ENCODE data around the gene CYP27B1. TPM values are rescaled to one million over a fixed set of nuclear protein-coding genes. Genes with fewer than 3 reads are reported as not detected.
"Not testable (repeated sequence)": the region's sequence is repeated elsewhere in the genome, so short reads cannot be mapped to it uniquely, and the experiment has no call there.

CYP27B1 gene
- polyA plus RNA-seq, 1 experiment = 0.91 TPM

DNA sequence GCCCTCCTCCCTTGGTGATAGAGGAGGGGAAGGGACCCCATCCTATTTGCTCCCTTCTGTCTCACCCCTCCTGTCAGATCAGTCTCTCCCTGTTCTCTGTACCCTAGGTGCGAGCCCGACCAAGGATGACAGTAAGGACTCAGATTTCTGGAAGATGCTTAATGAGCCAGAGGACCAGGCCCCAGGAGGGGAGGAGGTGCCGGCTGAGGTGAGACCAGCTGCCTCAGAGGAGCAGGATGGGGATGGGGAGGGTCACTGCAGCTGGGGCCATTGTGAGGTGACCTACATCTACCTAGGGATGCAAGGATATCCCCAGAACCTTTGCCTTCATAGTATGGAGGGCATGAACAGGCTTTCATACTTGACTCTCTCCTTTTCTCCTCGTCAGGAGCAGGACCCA is 50.6 kb downstream of the CYP27B1 start:
- Histone ChIP-seq H3K36me3 (ENCODE audit: control insufficient read depth, insufficient read depth, low read length) (peaks cover 32% of the 10 kb centered on the region), H3K27me3 (ENCODE audit: control insufficient read depth, insufficient read depth, low read length) (no peaks in the 10 kb centered on the region), H3K4me3 (ENCODE audit: low read depth, low read length) (no peak overlapping the region)
- TF ChIP-seq, protein P1, sequence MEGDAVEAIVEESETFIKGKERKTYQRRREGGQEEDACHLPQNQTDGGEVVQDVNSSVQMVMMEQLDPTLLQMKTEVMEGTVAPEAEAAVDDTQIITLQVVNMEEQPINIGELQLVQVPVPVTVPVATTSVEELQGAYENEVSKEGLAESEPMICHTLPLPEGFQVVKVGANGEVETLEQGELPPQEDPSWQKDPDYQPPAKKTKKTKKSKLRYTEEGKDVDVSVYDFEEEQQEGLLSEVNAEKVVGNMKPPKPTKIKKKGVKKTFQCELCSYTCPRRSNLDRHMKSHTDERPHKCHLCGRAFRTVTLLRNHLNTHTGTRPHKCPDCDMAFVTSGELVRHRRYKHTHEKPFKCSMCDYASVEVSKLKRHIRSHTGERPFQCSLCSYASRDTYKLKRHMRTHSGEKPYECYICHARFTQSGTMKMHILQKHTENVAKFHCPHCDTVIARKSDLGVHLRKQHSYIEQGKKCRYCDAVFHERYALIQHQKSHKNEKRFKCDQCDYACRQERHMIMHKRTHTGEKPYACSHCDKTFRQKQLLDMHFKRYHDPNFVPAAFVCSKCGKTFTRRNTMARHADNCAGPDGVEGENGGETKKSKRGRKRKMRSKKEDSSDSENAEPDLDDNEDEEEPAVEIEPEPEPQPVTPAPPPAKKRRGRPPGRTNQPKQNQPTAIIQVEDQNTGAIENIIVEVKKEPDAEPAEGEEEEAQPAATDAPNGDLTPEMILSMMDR (IDR thresholded peaks at IDR 0.05; ENCODE audit: insufficient read depth, low read depth, low read length) = no peak
- ChIA-PET CTCF (interaction anchor here (0.8 to 3.2 kb wide), 2 partner anchors 10 to 15 kb away, joined by 3 to 17 read pairs; no protein-coding TSS in a partner anchor), POLR2A (no interaction called here)
- no peak for DNase-seq (ENCODE audit: low read depth)

DNA sequence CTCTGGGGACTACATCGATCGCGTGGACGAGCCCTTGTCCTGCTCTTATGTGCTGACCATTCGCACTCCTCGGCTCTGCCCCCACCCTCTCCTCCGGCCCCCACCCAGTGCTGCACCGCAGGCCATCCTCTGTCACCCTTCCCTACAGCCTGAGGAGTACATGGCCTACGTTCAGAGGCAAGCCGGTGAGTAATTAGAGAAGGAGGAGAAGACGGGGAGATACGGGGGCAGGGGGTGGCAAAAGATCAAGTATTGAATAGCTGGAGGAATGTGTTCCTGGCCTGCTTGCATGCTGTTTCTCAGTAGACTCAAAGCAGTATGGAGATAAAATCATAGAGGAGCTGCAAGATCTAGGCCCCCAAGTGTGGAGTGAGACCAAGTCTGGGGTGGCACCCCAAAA is 51.1 kb downstream of the CYP27B1 start:
- no peaks in the 10 kb centered on the region for H3K27me3 ChIP-seq (ENCODE audit: control insufficient read depth, insufficient read depth, low read length)
- no peak overlapping the region for H3K4me3 ChIP-seq (ENCODE audit: low read depth, low read length)
- TF ChIP-seq, protein P1 (IDR thresholded peaks at IDR 0.05; ENCODE audit: insufficient read depth, low read depth, low read length) = no peak
- DNase-seq (ENCODE audit: low read depth) = no peak
- H3K36me3 ChIP-seq (ENCODE audit: control insufficient read depth, insufficient read depth, low read length) = peaks cover 30% of the 10 kb centered on the region
- POLR2A ChIA-PET = no interaction called here
- CTCF ChIA-PET = interaction anchor here (0.8 to 3.2 kb wide), 2 partner anchors 11 to 16 kb away, joined by 3 to 17 read pairs; no protein-coding TSS in a partner anchor

DNA sequence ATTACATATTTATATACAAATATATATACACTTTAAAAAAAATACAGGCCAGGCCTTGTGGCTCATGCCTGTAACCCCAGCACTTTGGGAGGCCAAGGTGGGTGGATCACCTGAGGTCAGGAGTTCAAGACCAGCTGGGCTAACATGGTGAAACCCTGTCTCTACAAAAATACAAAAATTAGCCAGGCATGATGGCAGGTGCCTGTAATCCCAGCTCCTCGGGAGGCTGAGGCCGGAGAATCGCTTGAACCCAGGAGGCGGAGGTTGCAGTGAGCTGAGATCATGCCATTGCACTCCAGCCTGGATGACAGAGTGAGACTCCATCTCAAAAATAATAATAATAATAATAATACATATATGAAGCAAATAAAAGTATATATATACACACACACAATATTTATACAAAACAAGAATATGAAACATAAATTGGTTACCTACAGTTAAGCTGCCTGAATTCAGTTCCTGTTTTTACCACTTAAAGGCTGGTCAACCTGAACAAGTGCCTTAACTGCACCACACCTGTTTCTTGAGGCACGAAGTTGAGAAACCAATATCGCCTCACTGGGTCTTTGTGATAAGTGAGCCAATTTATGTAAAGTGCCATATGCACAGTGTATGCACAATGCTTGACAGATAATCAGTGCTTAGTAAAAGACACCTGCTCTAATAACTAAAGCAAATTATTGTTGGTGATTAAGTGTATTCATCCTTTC is 51.7 kb downstream of the CYP27B1 start:
- H3K4me3 ChIP-seq (ENCODE audit: low read depth, low read length); DNase-seq (ENCODE audit: low read depth); POLR2A ChIA-PET; H3K27me3 ChIP-seq (ENCODE audit: control insufficient read depth, insufficient read depth, low read length): not testable (repeated sequence)
- peaks cover 25% of the 10 kb centered on the region for H3K36me3 ChIP-seq (ENCODE audit: control insufficient read depth, insufficient read depth, low read length)
- CTCF ChIA-PET = interaction anchor here (3.2 kb wide), 1 partner anchor 11 kb away, joined by 17 read pairs; no protein-coding TSS in a partner anchor

DNA sequence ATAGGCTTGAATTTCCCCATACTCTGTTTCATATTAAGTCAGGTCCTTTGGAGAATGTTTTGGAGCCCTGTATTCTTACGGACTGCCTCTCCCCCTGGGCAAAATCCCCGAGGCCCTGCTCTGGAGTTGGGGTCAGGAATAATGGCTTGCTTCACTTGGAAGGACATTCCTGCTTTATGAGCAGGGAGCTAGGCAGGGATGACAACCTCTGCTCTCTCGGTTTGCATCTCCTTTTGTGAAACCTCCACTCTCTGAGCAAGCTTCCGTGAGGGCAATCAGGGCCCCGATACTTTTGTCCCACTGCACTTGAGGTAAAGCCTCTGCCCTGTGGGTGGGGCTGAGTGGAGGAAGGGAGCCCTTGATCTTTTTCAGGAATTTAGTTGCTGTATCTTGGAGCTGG is 53.7 kb downstream of the CYP27B1 start:
- no peak for DNase-seq (ENCODE audit: low read depth)
- Histone ChIP-seq H3K27me3 (ENCODE audit: control insufficient read depth, insufficient read depth, low read length) (no peaks in the 10 kb centered on the region), H3K36me3 (ENCODE audit: control insufficient read depth, insufficient read depth, low read length) (peaks cover 14% of the 10 kb centered on the region), H3K4me3 (ENCODE audit: low read depth, low read length) (no peak overlapping the region)
- ChIA-PET POLR2A (no interaction called here), CTCF (interaction anchor here (1.1 to 1.2 kb wide), 2 partner anchors 11 to 13 kb away, joined by 3 to 8 read pairs; no protein-coding TSS in a partner anchor)
- TF ChIP-seq, protein P1 (IDR thresholded peaks at IDR 0.05; ENCODE audit: insufficient read depth, low read depth, low read length) = no peak

DNA sequence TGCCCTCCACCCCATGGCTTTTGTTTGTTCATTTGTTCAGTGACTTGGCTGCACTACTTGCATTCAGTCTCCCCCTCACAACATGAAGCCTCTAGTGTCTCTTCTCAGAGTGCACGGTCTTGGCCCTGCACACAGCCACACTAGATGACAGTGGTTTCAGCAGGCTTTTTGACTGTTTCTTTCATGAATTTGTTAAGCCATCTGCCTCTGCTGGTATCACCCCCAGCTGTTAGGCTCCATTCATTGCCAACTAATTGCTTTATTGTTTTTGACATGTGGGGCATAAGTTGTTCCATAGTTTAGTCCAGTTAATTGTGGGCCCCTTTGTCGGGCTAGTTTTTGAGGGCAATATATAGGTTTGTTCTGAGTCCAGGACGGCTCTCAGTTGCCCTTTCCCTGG is 54.2 kb downstream of the CYP27B1 start:
- no peak overlapping the region for H3K4me3 ChIP-seq (ENCODE audit: low read depth, low read length)
- TF ChIP-seq, protein P1 (IDR thresholded peaks at IDR 0.05; ENCODE audit: insufficient read depth, low read depth, low read length) = no peak
- CTCF ChIA-PET = interaction anchor here (1.1 kb wide), 1 partner anchor 13 kb away, joined by 8 read pairs; no protein-coding TSS in a partner anchor
- H3K27me3 ChIP-seq (ENCODE audit: control insufficient read depth, insufficient read depth, low read length) = no peaks in the 10 kb centered on the region
- POLR2A ChIA-PET = no interaction called here
- DNase-seq (ENCODE audit: low read depth) = no peak
- peaks cover 12% of the 10 kb centered on the region for H3K36me3 ChIP-seq (ENCODE audit: control insufficient read depth, insufficient read depth, low read length)

Small RNA genes lying within 50 kb of the gene (small RNA-seq; reads per million reads assigned to genes)
- not detected for gene RNU6-1083P (ENCODE audit: insufficient read length, low read depth, low replicate concordance)

Other genes with a start within 250 kb of the CYP27B1 start
- gene DDIT3, start 246.6 kb downstream of the CYP27B1 start, polyA plus RNA-seq (2011; rRNA removed) = 65.4 and 78.1 TPM in 2 replicates
- 5.6 and 8.3 TPM in 2 replicates for gene MBD6, start 244.3 kb downstream of the CYP27B1 start, polyA plus RNA-seq (2011; rRNA removed)
- gene DCTN2, start 219.9 kb downstream of the CYP27B1 start, polyA plus RNA-seq (2011; rRNA removed) = 133 and 167 TPM in 2 replicates
- 0.50 and 0.64 TPM in 2 replicates for gene KIF5A, start 217.0 kb downstream of the CYP27B1 start, polyA plus RNA-seq (2011; rRNA removed)
- 24.3 and 30.1 TPM in 2 replicates for gene PIP4K2C, start 175.9 kb downstream of the CYP27B1 start, polyA plus RNA-seq (2011; rRNA removed)
- gene DTX3, start 162.3 kb downstream of the CYP27B1 start, polyA plus RNA-seq (2011; rRNA removed) = 18.7 and 26.0 TPM in 2 replicates
- gene ARHGEF25, start 155.6 kb downstream of the CYP27B1 start, polyA plus RNA-seq (2011; rRNA removed) = 18.0 and 26.0 TPM in 2 replicates
- 1.2 and 2.7 TPM in 2 replicates for gene B4GALNT1, start 133.9 kb downstream of the CYP27B1 start, polyA plus RNA-seq (2011; rRNA removed)
- gene OS9, start 72.9 kb downstream of the CYP27B1 start, polyA plus RNA-seq (2011; rRNA removed) = 312 and 415 TPM in 2 replicates
- 0.04 and 0.05 TPM in 2 replicates for gene AGAP2, start 28.3 kb downstream of the CYP27B1 start, polyA plus RNA-seq (2011; rRNA removed)
- 25.7 and 40.4 TPM in 2 replicates for gene TSPAN31, start 22.0 kb downstream of the CYP27B1 start, polyA plus RNA-seq (2011; rRNA removed)
- gene CDK4, start 14.8 kb downstream of the CYP27B1 start, polyA plus RNA-seq (2011; rRNA removed) = 208 and 293 TPM in 2 replicates
- gene MARCHF9, start 12.0 kb downstream of the CYP27B1 start, polyA plus RNA-seq (2011; rRNA removed) = 3.1 and 6.2 TPM in 2 replicates
- gene METTL1, start 5.0 kb upstream of the CYP27B1 start, polyA plus RNA-seq (2011; rRNA removed) = 31.8 and 42.8 TPM in 2 replicates
- 9.1 and 9.2 TPM in 2 replicates for gene EEF1AKMT3, start 5.5 kb upstream of the CYP27B1 start, polyA plus RNA-seq (2011; rRNA removed)
- 14.5 and 15.1 TPM in 2 replicates for gene TSFM, start 15.7 kb upstream of the CYP27B1 start, polyA plus RNA-seq (2011; rRNA removed)
- gene AVIL, start 51.7 kb upstream of the CYP27B1 start, polyA plus RNA-seq (2011; rRNA removed) = 4.4 and 5.0 TPM in 2 replicates
- 229 and 284 TPM in 2 replicates for gene CTDSP2, start 79.7 kb upstream of the CYP27B1 start, polyA plus RNA-seq (2011; rRNA removed)
- gene ATP23, start 174.5 kb upstream of the CYP27B1 start, polyA plus RNA-seq (2011; rRNA removed) = 6.7 and 10.2 TPM in 2 replicates